Neural progenitor cell (in vitro differentiated cells): ENCODE results near the gene DEPDC4. TPM values are rescaled to one million over a fixed set of nuclear protein-coding genes. Genes with fewer than 3 reads are reported as not detected.
A peak's percentile ranks its signal among the peaks of the same experiment; 100 is the strongest.
"Not testable (repeated sequence)": the region's sequence is repeated elsewhere in the genome, so short reads cannot be mapped to it uniquely, and the experiment has no call there.

ENCODE experiments used
- DNase-seq: peaks from one replicate; pipeline ENCODE4 v3.0.0-alpha.2; 2016; ENCODE audit warnings: low spot score
- H2AFZ ChIP-seq: fragments of 200-600 bp; sonication (generic); replicated peaks from 2 replicates; pipeline ENCODE4 v1.6.1; 2016; ENCODE audit warnings: antibody characterized with exemption
- H3F3A ChIP-seq: fragments of 200-600 bp; sonication (generic); 2 replicates; pipeline ENCODE4 v1.6.1; 2016; ENCODE audit warnings: antibody characterized with exemption, low read depth
- H3K27ac ChIP-seq: fragments of 200-600 bp; sonication (generic); 2 replicates; pipeline ENCODE4 v1.5.1; 2016; ENCODE audit warnings: mild to moderate bottlenecking
- H3K27me3 ChIP-seq: fragments of 200-600 bp; sonication (generic); 2 replicates; pipeline ENCODE4 v1.6.1; 2016; ENCODE audit warnings: mild to moderate bottlenecking, moderate library complexity
- H3K36me3 ChIP-seq: fragments of 200-600 bp; sonication (generic); 2 replicates; pipeline ENCODE4 v1.5.1; 2016
- H3K4me1 ChIP-seq: fragments of 200-600 bp; sonication (generic); 2 replicates; pipeline ENCODE4 v1.6.1; 2016; ENCODE audit warnings: mixed run types
- H3K4me2 ChIP-seq: fragments of 200-600 bp; sonication (generic); 2 replicates; pipeline ENCODE4 v1.6.1; 2016
- H3K4me3 ChIP-seq: fragments of 200-600 bp; sonication (generic); 2 replicates; pipeline ENCODE4 v1.5.1; 2016
- H3K79me2 ChIP-seq: fragments of 200-600 bp; sonication (generic); 2 replicates; pipeline ENCODE4 v1.6.1; 2016; ENCODE audit warnings: low read depth
- H3K9ac ChIP-seq: fragments of 200-600 bp; sonication (generic); 2 replicates; pipeline ENCODE4 v1.6.1; 2016
- H3K9me3 ChIP-seq: fragments of 200-600 bp; sonication (generic); 2 replicates; pipeline ENCODE4 v1.5.1; 2016; ENCODE audit warnings: low read depth
- H4K20me1 ChIP-seq: fragments of 200-600 bp; sonication (generic); 2 replicates; pipeline ENCODE4 v1.6.1; 2016; ENCODE audit warnings: low read depth
- H3K27ac Mint-ChIP-seq: 3 replicates; pipeline ENCODE4 v1.8.0; 2021; ENCODE audit warnings: mixed read lengths
- H3K27me3 Mint-ChIP-seq: 2 replicates; pipeline ENCODE4 v1.8.0; 2022; ENCODE audit warnings: low read depth, mild to moderate bottlenecking, inconsistent platforms, moderate library complexity, mixed read lengths; ENCODE audit not compliant: insufficient read depth
- H3K36me3 Mint-ChIP-seq: 3 replicates; pipeline ENCODE4 v1.8.0; 2021; ENCODE audit warnings: mixed read lengths
- H3K4me1 Mint-ChIP-seq: 3 replicates; pipeline ENCODE4 v1.8.0; 2021; ENCODE audit warnings: mixed read lengths
- H3K4me3 Mint-ChIP-seq: 3 replicates; pipeline ENCODE4 v1.8.0; 2021; ENCODE audit warnings: mild to moderate bottlenecking, moderate library complexity, mixed read lengths
- H3K9me3 Mint-ChIP-seq: 3 replicates; pipeline ENCODE4 v1.8.0; 2020; ENCODE audit warnings: mixed read lengths
- EZH2 ChIP-seq: fragments of 200-600 bp; sonication (generic); IDR thresholded peaks from 2 replicates; pipeline ENCODE4 v1.6.1; 2017; ENCODE audit warnings: antibody characterized with exemption, mild to moderate bottlenecking, moderate library complexity
- EZH2phosphoT487 ChIP-seq: fragments of 200-600 bp; sonication (generic); IDR thresholded peaks from 2 replicates; pipeline ENCODE4 v1.6.1; 2017; ENCODE audit warnings: antibody characterized with exemption
- total RNA-seq: library from RNA; depleted of rRNA; stranded (reverse); fragments of >200 nt; gene quantifications from 2 replicates; pipeline ENCODE4 v1.2.3, GENCODE V29; 2015; ENCODE audit warnings: low replicate concordance
- TF ChIP-seq, protein P1 (sequence below): fragments of 200-600 bp; sonication (generic); IDR thresholded peaks from 2 replicates; pipeline ENCODE4 v1.5.1; 2017; ENCODE audit warnings: antibody characterized with exemption, mild to moderate bottlenecking

DEPDC4 gene
- total RNA-seq, 1 donor from 2014 or later = 4.2 TPM

DNA sequence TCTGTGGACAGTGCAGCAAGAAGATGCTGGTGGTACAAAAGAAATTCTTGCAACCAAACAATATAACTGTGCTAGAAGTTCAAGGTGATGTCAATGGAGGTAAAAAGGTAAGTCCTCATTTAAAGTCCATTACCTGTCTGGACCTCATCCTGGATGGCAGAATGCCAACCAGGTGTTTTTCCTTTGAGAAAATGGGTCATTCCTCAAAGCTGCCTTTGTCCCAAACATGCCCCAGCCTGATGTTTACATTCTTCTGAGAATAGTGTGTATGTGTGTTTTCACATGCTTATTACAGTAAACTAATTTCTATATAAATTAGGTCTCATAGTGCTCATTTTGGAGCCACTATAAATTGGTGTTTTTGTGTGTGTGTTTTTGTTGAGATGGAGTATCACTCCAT, 41.4 kb downstream of the DEPDC4 start:
- no peak for DNase-seq
- Mint-ChIP-seq H3K9me3 (no peaks in the 10 kb centered on the region), H3K4me1 (no peaks in the 10 kb centered on the region), H3K27ac (no peak overlapping the region), H3K36me3 (peaks cover 4% of the 10 kb centered on the region), H3K4me3 (no peak overlapping the region), H3K27me3 (no peaks in the 10 kb centered on the region)
- TF ChIP-seq, protein P1, sequence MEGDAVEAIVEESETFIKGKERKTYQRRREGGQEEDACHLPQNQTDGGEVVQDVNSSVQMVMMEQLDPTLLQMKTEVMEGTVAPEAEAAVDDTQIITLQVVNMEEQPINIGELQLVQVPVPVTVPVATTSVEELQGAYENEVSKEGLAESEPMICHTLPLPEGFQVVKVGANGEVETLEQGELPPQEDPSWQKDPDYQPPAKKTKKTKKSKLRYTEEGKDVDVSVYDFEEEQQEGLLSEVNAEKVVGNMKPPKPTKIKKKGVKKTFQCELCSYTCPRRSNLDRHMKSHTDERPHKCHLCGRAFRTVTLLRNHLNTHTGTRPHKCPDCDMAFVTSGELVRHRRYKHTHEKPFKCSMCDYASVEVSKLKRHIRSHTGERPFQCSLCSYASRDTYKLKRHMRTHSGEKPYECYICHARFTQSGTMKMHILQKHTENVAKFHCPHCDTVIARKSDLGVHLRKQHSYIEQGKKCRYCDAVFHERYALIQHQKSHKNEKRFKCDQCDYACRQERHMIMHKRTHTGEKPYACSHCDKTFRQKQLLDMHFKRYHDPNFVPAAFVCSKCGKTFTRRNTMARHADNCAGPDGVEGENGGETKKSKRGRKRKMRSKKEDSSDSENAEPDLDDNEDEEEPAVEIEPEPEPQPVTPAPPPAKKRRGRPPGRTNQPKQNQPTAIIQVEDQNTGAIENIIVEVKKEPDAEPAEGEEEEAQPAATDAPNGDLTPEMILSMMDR = no peak
- no peak for TF ChIP-seq EZH2
- no peak for TF ChIP-seq EZH2phosphoT487
- peaks cover 7% of the 10 kb centered on the region for H3K36me3 ChIP-seq
- H3K79me2 ChIP-seq = no peaks in the 10 kb centered on the region
- no peaks in the 10 kb centered on the region for H4K20me1 ChIP-seq
- no peak overlapping the region for H3K4me2 ChIP-seq
- no peak overlapping the region for H3K4me3 ChIP-seq
- H3K27me3 ChIP-seq = no peaks in the 10 kb centered on the region
- no peak overlapping the region for H3K9ac ChIP-seq
- H3K27ac ChIP-seq = no peak overlapping the region
- H3K9me3 ChIP-seq = no peaks in the 10 kb centered on the region
- H2AFZ ChIP-seq = no peak overlapping the region
- no peaks in the 10 kb centered on the region for H3F3A ChIP-seq
- no peaks in the 10 kb centered on the region for H3K4me1 ChIP-seq

DNA sequence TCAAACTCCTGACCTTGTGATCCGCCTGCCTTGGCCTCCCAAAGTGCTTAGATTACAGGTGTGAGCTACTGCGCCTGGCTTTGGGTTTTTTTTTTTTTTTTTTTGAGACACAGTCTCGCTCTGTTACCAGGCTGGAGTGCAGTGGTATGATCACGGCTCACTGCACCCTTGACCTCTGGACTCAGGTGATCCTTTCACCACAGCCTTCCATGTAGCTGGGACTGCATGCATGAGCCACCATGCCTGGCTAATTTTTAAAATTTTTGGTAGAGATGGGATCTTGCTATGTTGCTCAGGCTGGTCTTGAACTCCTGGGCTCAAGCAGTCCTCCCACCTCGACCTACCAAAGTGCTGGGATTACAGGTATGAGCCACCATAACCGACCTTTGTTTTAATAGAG, 44.7 kb downstream of the DEPDC4 start:
- H3K36me3 ChIP-seq = peaks cover 18% of the 10 kb centered on the region
- H3K9me3 Mint-ChIP-seq, H3K27ac ChIP-seq, H4K20me1 ChIP-seq, H3K9ac ChIP-seq, H3K4me3 ChIP-seq, DNase-seq, H2AFZ ChIP-seq, H3F3A ChIP-seq, H3K4me1 ChIP-seq, H3K9me3 ChIP-seq, H3K4me3 Mint-ChIP-seq, H3K27me3 ChIP-seq, H3K27ac Mint-ChIP-seq, H3K79me2 ChIP-seq, H3K4me1 Mint-ChIP-seq, H3K4me2 ChIP-seq, H3K27me3 Mint-ChIP-seq, H3K36me3 Mint-ChIP-seq: not testable (repeated sequence)

DNA sequence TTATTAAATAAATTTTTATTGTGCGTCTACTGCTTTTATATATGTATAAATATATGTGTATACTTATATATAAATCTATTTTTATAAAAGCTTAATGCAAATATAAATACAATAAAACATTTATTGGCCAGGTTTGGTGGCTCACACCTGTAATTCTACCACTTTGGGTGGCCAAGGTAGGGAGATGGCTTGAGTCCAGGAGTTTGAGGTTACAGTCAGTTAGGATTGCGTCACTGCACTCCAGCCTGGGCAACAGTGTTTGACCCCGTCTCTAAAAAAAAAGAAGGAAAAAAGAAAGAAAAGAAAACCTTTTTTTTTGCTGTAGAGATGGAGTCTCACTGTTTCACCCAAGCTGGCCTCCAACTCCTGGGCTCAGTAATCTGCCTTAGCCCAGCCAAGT, 45.4 kb downstream of the DEPDC4 start:
- Histone ChIP-seq H3K79me2 (no peaks in the 10 kb centered on the region), H3K4me3 (no peak overlapping the region), H3K9me3 (no peaks in the 10 kb centered on the region), H2AFZ (no peak overlapping the region), H3K9ac (no peak overlapping the region), H3F3A (no peaks in the 10 kb centered on the region), H3K4me1 (no peaks in the 10 kb centered on the region), H3K27ac (no peak overlapping the region), H3K36me3 (peaks cover 18% of the 10 kb centered on the region), H4K20me1 (no peaks in the 10 kb centered on the region), H3K4me2 (no peak overlapping the region), H3K27me3 (no peaks in the 10 kb centered on the region)
- Mint-ChIP-seq H3K36me3 (peaks cover 4% of the 10 kb centered on the region), H3K27ac (no peak overlapping the region), H3K4me3 (no peak overlapping the region), H3K4me1 (no peaks in the 10 kb centered on the region), H3K27me3 (no peaks in the 10 kb centered on the region), H3K9me3 (no peaks in the 10 kb centered on the region)
- no peak for DNase-seq
- TF ChIP-seq EZH2phosphoT487 (no peak), EZH2 (no peak)
- TF ChIP-seq, protein P1 = no peak

DNA sequence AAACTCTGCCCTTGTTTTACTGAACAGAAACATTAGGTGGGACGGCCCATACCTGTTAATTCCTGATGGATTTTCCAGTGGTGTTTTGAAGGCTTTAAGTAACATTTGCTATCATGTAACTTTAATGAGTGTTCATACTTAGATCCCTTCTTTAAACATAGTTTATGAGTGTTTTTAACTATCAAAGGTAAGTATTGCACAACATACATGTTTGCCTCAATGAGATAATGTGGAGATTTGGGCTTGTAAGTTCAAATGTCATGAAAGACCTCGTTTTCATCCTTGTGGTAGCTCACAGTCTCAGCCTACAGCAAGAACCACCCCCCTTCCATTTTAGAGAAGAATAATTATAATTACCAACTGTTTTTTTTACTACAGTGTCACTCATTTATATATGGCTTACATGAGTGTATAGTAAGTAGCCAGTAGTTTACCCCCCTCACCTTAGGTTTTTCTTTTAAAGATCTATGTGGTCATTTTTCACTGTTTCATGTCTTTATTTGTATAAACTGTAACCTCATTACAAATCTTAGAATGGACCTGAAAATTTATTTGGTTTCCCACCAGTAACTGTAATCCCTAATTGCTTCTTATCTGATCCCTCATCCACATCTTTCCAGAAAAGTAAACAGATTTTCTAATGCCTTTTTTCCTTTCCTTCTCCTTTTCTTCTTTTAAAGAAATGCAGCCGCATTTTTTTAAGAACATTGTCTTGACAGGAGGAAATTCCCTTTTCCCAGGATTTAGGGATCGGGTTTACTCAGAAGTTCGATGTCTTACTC, 47.4 kb downstream of the DEPDC4 start:
- no peak for DNase-seq
- Histone ChIP-seq H3K27me3 (no peaks in the 10 kb centered on the region), H3K4me1 (no peaks in the 10 kb centered on the region), H3K4me3 (no peak overlapping the region), H3K27ac (no peak overlapping the region), H4K20me1 (no peaks in the 10 kb centered on the region), H3K79me2 (no peaks in the 10 kb centered on the region), H3K9me3 (no peaks in the 10 kb centered on the region), H2AFZ (no peak overlapping the region), H3K4me2 (no peak overlapping the region), H3K36me3 (peaks cover 18% of the 10 kb centered on the region), H3F3A (no peaks in the 10 kb centered on the region), H3K9ac (peak overlapping the region; percentile 14)
- H3K36me3 Mint-ChIP-seq = peaks cover 4% of the 10 kb centered on the region
- no peak overlapping the region for H3K4me3 Mint-ChIP-seq
- H3K4me1 Mint-ChIP-seq = no peaks in the 10 kb centered on the region
- H3K9me3 Mint-ChIP-seq = no peaks in the 10 kb centered on the region
- no peaks in the 10 kb centered on the region for H3K27me3 Mint-ChIP-seq
- TF ChIP-seq, protein P1 = no peak
- TF ChIP-seq EZH2phosphoT487 = no peak
- TF ChIP-seq EZH2 = no peak
- no peak overlapping the region for H3K27ac Mint-ChIP-seq
